Measurements from ENCODE around the gene L3MBTL2.

Gene L3MBTL2

DNA sequence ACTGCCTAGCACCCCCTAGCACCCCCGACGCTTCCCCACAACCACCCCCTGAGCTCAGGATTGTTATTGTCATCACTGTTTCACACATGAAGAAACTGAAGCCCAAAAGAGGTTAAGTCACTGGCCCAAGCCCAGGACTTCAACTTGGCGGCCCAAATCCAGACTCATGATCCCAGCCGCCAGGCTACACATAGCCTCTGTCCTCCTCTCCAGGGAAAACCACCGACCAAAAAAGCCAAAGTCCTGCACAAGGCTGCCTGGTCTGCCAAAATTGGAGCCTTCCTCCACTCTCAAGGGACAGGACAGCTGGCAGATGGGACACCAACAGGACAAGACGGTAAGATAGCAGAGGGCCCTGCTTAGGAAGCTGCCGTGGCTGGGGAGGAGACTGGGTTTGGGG lies 10.8 kb downstream of the L3MBTL2 start:
- no peak for DNase-seq

DNA sequence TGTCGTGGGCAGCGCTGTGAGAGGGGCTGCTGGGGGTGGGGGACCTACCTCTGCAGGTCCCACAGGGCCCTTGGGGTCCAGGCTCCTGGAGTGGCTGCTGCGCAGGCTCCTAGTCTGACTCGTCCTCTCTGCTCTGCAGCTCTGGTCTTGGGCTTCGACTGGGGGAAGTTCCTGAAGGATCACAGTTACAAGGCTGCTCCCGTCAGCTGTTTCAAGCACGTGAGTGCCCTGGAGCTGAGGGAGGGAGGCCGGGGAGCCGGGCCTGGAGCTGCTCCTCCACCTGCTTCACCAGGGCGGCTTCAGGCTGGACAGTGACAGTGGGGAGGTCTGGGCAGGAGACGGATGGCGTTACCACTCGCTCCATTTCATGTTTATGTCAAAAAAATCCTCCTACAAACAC lies 11.9 kb downstream of the L3MBTL2 start:
- no peak for DNase-seq

DNA sequence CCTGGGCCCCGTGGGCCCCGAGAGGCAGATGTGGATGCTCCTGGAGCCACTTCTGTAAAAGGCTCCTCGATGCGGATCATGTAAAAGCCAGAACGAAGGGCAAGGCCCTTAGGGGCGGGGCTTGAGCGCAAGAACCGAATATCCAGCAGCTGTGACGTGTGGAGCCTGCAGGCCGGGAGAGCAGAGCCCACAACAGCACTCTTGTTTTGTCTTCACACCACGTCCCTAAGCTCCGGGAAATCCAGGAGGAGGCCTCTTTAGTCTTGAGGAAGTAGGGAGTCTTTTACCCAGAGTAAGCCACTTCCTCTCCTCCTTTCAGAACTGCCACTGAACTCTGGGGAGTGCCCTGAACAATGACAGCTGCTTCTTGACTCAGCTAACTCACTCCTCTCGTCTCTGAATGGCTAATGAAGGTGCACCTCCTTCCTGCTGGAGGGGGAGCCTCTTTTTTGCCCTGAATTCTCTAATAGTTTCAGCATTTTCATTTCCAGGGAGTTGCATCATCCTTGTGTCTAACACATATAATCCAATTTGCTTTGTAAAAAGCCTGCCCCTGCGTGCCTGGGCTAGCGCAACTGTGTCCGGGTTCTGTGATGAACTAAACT lies 12.5 kb downstream of the L3MBTL2 start:
- DNase-seq, result no peak

DNA sequence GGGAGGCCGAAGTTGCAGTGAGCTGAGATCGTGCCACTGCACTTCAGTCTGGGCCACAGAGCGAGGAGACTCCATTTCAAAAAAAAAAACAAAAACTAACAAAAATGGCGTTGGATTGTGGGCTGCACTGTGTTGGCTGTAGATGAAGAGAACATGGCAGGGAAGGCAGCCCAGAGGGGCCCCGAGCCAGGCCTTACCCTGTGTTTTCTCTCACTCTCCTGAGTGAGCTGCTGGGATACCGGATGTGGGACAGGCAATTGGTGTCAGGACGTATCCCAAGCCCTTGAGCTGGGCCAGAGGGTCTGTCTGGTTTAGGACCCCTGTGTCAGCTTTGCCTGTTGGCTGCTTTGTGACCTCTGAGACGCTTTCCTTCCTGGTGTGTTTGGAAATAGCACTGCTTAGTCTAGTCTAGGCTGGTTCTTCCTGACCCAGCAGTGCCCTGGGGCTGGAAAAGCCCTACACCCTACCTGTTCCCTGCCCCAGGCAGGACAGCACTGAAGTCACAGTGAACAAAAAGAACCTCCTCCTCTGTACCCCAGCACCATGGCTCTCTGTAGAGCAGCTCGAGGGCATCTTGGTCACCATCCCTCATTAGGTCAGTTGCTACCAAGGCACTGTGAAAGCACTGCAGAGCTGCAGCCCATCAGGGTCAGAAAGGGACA lies 17.9 kb downstream of the L3MBTL2 start:
- no peak for DNase-seq

DNA sequence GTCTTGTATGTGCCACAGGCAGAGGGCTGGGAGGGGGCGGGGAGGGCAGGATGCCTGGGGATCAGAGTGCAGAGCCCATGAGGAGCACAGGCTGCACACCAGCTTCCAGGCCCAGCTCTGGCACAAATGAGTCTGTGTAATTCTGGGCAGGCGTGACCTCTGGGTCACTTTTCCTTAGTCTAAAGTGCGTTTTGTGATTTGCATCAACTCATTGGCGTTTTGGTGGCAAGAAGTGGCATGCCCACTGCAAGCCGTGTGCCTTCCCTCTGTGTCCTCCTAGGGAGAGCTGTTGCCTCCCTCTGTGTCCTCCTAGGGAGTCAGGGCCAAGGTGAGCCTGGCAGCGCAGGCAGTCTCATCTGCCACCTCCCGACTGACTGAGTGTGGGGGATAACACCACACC lies 18.4 kb downstream of the L3MBTL2 start:
- DNase-seq, result no peak

DNA sequence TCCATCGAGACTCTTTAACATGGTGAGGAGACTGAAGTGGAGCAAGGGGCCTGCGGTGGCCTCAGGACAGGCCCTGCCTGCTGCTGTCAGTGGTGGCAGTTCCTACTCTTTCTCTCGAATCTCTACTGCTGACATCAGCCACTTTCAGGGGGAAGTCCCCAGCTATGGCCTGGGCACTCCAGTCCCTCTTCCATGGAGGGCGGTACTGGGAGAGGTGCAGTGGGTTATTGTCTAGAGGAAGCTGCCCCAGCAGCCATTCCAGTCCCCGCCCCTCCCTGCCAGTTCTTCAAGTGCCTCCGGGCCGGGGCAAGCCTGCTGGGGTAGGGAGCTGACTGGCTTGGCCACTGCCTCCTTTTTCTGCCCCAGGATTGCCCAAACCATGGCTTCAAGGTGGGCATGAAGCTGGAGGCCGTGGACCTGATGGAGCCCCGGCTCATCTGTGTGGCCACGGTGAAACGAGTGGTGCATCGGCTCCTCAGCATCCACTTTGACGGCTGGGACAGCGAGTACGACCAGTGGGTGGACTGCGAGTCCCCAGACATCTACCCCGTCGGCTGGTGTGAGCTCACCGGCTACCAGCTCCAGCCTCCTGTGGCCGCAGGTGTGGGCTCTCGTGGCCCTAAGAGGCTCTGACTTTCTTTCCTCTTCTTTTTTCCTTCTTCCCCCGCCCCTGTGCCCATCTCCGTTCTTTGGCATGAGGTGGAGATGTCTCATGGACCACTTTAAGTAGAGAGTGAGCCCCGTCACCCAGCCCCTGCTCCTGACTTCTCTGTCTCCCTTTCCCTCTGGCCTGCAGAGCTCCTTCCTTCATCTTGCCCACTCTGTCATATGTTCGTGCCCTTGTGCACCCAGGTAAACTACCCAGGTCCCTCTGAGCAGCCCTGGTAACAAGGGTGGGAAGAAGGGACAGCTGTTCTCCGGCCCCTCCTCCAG lies 21.9 kb downstream of the L3MBTL2 start:
- DNase-seq, result no peak

DNA sequence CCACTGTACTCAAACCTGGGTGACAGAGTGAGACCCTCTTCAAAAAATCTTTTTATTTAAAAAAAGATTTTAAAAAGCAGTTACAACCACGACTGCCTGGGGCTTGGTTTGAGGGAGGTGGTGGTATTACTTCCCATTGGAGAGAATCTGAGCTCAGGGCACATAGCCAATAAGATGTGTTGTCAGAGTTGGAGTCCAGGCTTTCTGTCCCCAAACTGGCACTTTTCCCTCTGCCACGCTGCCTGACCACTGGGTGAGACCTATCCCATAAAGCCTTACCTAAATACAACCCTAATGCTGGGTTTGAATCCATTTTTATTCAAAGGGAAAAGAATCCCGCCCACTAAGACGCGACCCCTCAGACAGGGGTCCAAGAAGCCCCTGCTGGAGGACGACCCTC lies 24.1 kb downstream of the L3MBTL2 start:
- no peak for DNase-seq

DNA sequence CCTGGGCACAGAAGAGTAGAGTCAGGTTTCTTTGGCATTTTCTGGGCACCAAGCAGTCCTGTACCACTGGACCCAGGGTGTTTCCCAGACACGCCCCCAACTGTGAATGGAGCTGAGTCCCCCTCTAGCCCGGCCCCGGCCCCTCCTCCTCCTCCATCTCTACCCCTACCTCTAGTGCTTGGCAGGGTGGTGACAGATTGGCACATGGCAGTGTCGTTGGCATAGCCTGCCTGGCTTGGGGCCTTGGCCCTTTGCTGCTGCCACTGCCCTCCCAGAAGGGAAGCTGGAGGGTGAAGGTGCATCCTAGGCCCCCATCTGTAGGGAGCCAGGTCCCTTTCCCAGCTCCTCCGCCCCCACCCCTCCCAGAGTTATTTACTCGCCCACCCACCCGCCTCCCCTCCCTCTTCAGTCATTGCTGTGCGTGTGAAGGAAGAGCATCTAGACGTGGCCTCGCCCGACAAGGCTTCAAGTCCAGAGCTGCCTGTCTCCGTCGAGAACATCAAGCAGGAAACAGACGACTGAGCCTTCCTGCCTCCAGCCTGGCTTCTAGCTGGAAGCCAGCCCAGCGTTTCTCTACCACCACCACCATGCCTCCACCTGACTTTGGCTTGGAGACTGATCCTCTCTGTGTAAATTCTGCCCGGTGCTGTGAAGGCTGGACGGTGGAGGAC lies 24.8 kb downstream of the L3MBTL2 start:
- no peak for DNase-seq

DNA sequence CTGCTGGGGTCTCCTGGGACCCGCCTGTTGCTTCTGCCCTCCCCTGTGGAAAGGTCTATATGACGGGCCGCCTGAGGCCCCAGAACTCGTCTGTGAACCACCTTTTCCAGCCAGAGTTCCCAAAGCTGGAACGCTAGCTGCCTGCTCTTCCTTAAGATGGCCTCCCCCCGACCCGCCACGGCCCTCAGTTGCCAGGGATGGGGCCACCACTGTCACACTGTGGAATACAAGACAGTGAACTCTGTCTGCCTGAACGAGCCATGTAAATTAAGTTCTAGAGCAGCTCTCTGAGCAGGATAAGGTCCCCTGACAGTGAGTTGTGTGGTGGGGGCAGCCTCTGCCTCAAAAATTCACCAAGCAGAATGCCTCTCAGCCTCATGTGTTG lies 25.3 kb downstream of the L3MBTL2 start:
- DNase-seq, result no peak

DNA sequence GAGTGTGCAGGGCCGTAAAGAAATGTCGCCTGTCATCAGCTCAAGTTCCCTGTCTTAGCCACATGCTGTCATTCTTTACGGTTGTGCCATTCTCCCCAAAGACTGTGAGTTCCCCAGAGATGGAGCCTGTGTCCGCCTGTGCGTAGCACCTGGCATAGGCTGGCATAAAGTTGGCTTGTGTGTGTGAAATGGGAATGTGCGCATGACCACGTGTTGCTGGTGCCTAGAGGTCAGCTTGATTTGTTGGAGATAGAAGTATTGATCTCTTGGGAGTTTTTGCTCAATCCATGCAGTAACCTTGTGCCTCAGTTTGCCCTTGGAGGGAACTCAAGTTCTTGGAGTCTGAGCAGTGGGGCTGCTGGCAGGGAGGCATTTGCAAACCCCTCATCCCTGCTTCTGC lies 26.3 kb downstream of the L3MBTL2 start:
- DNase-seq, result no peak

DNA sequence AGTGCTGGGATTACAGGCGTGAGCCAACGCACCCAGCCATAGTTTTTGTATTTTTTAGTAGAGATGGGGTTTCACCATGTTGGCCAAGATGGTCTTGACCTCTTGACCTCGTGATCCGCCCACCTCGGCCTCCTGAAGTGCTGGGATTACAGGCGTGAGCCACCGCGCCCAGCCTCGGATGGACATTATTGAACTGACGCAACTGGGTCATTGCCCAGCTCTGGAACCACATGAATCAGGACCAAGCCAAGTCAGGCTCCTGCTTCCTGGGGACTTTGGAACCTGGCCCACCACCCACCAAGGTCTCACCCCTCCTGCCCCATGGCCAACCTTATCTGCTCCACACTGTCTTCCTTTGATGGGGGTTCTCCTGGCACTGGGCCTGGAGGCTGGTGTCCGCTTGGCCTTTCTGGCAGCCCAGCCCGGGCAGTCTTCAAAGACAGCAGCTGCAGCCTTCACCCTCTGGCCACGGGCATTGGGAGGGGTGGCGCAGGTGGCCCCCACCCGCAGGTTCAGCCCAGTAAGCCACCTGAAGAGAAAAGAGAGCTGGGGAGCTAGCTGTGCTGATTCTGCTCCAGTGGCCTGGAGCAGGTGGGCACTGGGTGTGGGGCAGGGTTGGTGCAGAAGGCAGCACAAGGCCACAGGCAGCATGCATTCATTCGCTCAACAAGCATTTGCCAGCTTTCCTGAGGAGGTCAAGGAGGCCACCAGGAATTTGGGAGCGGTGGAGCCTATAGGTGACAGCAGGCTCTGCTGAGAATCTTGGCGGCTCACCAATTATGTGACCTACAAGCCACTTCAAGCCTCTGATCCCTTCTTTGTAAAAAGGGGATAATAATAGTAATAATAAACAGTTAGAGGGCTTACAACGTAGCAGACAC lies 29.9 kb downstream of the L3MBTL2 start:
- DNase-seq, result no peak

DNA sequence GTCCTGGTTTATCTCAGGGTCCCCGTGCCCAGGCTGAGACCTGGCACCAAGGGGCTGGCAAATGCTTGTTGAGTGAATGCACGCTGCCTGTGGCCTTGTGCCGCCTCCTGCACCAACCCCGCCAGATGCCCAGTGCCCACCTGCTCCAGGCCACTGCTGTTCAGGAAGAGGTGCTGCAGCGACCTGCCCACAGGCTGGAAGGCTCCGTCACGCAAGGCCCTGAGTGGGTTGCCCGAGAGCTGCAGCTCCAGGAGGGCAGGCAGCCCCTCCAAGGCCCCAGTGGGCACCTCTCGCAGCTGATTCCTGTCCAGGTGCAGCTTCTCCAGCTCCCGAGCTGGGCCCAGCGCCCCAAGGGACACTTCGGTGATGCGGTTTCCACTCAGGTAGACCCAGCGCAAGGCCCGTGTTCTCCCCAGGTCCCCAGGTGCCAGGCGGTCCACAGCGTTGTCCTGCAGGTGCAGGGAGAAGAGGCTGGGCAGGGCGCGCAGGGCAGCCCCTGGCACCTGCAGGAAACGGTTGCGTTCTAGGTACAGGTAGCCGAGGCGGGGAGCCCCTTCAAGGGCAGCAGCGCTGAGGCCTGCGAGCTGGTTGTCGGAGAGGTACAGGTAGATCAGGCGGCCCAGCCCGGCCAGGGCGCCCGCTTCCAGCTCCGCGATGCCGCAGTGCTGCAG lies 32.1 kb downstream of the L3MBTL2 start:
- DNase-seq, result no peak

DNA sequence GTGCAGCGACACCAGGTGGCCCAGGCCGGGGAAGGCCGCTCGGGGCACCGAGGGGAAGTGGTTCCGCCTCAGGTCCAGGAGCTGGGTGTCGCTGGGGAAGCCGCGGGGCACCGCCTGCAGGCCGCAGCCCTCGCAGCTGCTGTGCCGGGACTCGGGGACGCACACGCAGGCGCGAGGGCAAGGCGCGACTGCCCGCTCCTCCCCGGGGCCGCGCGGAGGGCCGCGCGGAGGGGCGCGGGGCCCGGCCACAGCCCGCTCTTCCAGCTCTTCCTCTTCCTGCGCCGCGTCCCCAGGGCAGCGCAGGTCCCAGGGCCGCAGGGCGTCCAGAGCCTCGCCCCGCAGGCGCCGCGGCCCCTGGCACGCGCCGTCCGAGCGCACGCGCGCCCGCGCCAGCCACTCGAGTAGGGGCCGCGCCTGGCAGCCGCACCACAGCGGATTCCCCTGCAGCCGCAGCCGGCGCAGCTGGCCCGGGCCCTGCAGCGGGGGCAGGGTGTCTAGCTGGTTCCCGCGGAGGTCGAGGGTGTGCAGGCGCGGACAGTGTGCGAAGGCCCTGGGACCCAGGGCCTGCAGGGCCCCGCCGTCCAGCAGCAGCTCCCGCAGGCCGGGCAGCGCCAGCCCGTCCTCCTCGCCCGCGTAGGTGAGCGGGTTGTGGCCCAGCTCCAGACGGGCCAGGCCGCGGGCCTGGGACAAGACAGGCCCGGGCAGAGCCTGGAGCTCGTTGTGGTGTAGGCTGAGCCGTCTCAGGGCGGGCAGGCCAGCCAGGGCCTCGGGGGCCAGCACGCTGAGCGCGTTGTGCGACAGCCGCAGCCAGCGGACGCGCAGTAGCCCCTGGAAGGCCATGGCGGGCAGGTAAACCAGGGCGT lies 32.8 kb downstream of the L3MBTL2 start:
- no peak for DNase-seq

DNA sequence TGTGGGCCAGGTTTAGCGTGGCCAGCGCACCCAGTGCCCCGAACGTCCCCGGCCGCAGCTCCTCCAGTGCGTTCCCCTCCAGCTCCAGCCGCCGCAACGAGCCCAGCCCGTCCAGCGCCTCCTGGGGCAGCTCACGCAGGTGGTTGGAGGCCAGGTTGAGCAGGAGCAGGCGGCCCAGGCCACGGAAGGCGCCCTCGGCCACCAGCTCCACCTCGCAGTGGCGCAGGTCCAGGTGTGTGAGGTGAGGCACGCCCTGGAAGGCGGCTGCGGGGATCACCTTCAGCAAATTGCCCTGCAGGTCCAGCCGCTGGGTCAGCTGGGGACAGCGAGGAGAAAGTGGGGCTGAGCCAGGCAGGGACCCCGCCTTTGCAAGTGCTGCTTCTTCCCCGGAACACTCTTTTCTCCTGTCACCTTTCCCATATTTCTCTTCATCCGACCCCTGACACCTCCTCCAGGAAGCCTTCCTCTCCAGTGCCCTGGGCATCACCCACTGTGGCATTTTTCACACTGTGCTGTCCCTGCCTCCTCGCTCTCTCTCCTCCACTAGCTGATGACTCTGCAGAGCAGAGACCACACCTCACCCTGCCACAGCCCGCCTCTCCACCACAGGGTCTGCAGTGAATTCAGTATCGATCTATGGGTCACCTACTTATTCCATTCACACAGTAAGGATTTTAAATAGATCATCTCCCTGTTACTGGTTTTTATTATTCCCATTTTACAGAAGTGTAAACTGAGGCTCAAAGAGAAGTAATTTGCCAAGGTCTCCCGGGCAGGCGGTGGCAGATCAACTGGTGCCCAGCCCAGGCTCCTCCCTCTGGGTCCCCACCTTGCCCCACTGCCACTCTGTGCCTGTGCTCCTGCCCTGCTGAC lies 33.7 kb downstream of the L3MBTL2 start:
- no peak for DNase-seq

DNA sequence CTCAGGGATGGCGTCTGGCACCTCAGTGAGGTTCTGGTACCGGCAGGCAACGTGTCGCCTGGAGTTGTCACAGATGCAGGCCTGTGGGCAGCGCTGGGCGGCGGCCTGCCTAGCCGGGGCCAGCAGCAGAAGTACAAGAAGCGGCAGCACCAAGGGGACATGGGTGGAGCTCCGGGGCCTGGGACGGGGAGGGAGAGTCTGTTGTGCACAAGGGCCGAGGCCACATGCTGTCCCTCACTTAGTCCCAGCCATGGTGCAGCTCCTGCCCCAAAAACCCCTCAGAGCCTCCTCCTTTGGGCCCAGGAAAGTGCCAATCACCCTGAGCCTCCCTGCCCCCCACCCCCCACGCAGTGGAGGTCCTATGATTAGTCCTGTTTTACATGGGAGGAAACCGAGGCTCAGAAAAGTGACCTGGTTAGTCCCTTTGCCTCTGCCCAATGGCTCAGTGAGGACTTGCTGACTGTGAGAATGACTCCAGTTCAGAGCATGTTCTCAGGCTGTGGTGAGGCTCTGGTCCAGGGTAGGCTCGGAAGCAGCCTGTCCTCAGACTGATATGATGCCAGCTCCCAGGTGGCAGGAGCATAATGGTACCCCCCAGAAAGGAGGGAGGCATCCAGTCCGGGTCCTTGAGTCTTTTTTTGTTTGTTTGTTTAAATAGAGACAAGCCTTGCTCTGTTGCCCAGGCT lies 34.5 kb downstream of the L3MBTL2 start:
- no peak for DNase-seq

DNA sequence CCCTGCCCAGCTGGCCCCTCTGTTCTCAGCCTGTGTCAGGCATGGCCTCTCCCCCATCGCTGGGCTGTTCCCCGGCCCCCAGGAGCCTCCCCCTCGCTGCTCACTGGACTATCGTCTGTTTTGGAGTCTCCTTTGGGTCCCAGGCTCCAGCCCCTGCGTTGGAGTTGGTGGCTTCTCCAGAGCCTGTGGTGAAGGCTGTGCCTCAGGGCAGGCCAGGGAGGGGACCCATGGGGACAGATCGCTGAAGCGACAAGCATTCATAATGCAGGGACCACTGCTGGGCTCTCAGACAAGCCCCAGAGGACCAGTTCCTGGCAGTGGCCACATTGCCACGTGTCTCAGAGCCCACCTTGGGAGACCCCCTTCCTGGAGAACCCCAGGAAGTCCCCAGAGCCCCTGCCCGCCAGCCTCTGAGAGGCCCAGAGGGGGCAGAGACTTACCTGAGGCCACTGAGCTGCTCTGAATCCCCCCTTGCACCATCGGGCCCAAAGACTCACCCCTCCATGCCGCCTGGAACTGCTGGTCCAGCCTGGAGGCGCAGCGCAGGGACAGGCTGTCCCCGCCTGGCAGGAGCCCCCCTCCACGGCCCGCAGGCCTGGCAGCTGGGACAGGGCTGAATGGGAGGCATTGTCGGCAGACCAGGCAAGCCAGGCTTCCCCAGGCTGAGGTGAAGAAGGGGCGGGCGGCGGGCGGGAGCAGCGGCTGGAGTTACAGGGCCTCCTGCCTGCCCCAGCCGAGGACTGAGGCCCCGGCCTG lies 35.4 kb downstream of the L3MBTL2 start, which contains the start of gene CHADL:
Gene CHADL, minus strand, starts transcription at position 555 of the 756 bp plus-strand sequence. Its CDS starts 50 bp downstream, at position 505.
- no peak for DNase-seq

DNA sequence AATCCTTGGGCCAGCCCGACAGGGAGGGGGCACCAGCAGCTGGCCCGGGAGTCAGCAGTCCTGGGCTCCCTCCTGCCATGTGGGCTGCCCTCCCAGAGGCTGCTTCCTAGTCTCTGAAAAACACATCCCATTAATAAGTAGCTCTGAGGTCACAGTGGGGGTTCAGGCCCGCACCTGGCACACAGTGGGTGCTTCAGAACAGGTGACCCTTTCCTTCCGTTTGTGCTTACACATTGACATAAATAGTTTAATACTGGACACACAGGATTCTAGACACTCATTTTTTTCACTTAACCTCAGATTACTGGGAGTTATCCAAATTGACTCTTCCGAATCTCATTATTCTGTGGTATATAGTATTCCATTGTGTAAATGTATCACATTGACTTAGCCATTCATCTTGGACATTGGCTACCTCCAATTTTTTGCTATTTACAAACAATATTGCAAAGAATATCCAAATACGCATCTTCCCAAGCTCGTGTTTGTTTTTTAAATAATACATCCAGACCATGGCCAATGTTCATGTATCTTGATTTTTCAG lies 36.1 kb downstream of the L3MBTL2 start:
- DNase-seq, result no peak
